ENCODE results near the gene UPP2. TPM values are rescaled to one million over a fixed set of nuclear protein-coding genes. Genes with fewer than 3 reads are reported as not detected.

Gene UPP2
- total and polyA plus RNA-seq, 2 of the 13 experiments (the other 11 are each of a cell fraction or from before 2014, with no cell fraction given): 0.07 to 0.28 TPM

DNA sequence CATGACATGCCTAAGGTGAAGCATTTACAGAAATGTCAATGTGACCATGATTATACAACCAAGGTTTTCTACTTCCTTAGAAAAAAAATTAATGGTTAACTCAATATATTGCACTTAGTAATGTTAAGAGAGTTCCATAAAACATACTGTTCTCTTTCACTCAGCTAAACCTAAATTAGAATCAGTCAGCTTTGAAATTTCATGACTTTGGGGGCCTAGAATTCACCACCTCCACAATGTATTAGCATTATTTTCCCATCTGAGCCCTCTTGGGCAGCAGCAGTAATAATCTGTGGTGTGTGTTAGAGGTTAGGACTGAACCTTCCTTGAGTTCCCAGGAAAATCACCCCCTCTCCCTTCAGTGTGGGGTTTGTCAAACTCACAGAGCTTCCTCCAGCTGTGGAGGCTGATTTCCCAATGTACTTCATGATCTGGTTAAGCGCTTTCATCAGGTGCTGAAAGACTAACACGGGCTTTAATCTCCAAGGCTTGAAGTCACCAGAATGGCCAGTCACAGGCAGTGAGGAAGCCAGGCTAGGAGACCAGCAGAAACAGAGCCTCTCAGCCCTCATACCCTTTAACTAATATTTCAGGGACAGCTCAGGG is 7.1 kb upstream of the UPP2 start (continued):
- TF ChIP-seq ZBTB43 (CRISPR knock-in tag; conservative IDR thresholded peaks at IDR 0.05) (no peak), TEAD3 (CRISPR knock-in tag; optimal IDR thresholded peaks at IDR 0.05; ENCODE audit: borderline replicate concordance) (peak; percentile 15), HOXA7 (CRISPR knock-in tag; IDR thresholded peaks at IDR 0.05) (no peak), ZNF382 (CRISPR knock-in tag; IDR thresholded peaks at IDR 0.05; ENCODE audit: borderline replicate concordance) (no peak), ZKSCAN5 (CRISPR knock-in tag; IDR thresholded peaks at IDR 0.05) (no peak), SMAD3 (CRISPR knock-in tag; IDR thresholded peaks at IDR 0.05) (no peak), ZNF282 (IDR thresholded peaks at IDR 0.05; ENCODE audit: partially characterized antibody) (no peak), SAFB2 (CRISPR knock-in tag; IDR thresholded peaks at IDR 0.05; ENCODE audit: borderline replicate concordance, low read depth) (no peak), REPIN1 (CRISPR knock-in tag; IDR thresholded peaks at IDR 0.05; ENCODE audit: borderline replicate concordance, low read depth) (0 out of 2 replicates have a peak, but pooled peaks have one; percentile 19), RBFOX2 (IDR thresholded peaks at IDR 0.05; ENCODE audit: low read depth, low read length) (no peak), TBX2 (CRISPR knock-in tag; IDR thresholded peaks at IDR 0.05; ENCODE audit: borderline replicate concordance) (peak; percentile 25; the same call in 1 of the 2 replicates), ZBTB40 (IDR thresholded peaks at IDR 0.05) (no peak), ZBTB40 (CRISPR knock-in tag; IDR thresholded peaks at IDR 0.05) (no peak), SMAD1 (CRISPR knock-in tag; IDR thresholded peaks at IDR 0.05; ENCODE audit: borderline replicate concordance, low read depth) (no peak), SP1 (IDR thresholded peaks at IDR 0.05) (no peak), SP1 (CRISPR knock-in tag; IDR thresholded peaks at IDR 0.05) (no peak), PITX1 (CRISPR knock-in tag; IDR thresholded peaks at IDR 0.05) (peak; percentile 53; the same call in 1 of the 2 replicates), DRAP1 (CRISPR knock-in tag; IDR thresholded peaks at IDR 0.05) (no peak), NFYB (CRISPR knock-in tag; IDR thresholded peaks at IDR 0.05) (no peak), ZNF30 (CRISPR knock-in tag; IDR thresholded peaks at IDR 0.05) (no peak)
